CD14-positive monocyte (primary cell): ENCODE data around the gene PTPRR. TPM values are rescaled to one million over a fixed set of nuclear protein-coding genes. Genes with fewer than 3 reads are reported as not detected.
"Not testable (repeated sequence)": the region's sequence is repeated elsewhere in the genome, so short reads cannot be mapped to it uniquely, and the experiment has no call there.

Experiments
- DNase-seq, 3 donors: peaks; one replicate each; pipeline ENCODE4 v3.0.0-alpha.2; 2011 to 2022
- H2AFZ ChIP-seq: 2 replicates; pipeline ENCODE4 v1.6.0; 2012; ENCODE audit warnings: mild to moderate bottlenecking, low read depth, low read length, inconsistent platforms; ENCODE audit not compliant: insufficient read depth, poor library complexity, severe bottlenecking
- H3K27ac ChIP-seq, 2 donors: 1 replicate in 1 of 2; 2 replicates in 1 of 2; pipeline ENCODE4 v1.5.1; 2012 to 2013; ENCODE audit warnings: low read length in 2 of 2, control low read depth in 1 of 2, inconsistent platforms in 1 of 2, low read depth in 1 of 2, mild to moderate bottlenecking in 1 of 2
- H3K27me3 ChIP-seq, 2 donors: one replicate each; pipeline versions ENCODE4 v1.6.0 to v1.6.1; 2011 to 2013; ENCODE audit warnings: low read length in 2 of 2; ENCODE audit not compliant: control insufficient read depth in 2 of 2, insufficient read depth in 2 of 2
- H3K36me3 ChIP-seq, 2 donors: replicated peaks in 1 of 2; 1 replicate in 1 of 2; 2 replicates in 1 of 2; pipeline versions ENCODE4 v1.5.1 to v1.6.1; 2012 to 2013; ENCODE audit warnings: low read length in 2 of 2, control low read depth in 1 of 2, inconsistent platforms in 1 of 2, mild to moderate bottlenecking in 1 of 2; ENCODE audit not compliant: insufficient read depth in 2 of 2, control insufficient read depth in 1 of 2
- H3K4me1 ChIP-seq, 2 donors: 1 replicate in 1 of 2; 2 replicates in 1 of 2; pipeline versions ENCODE4 v1.5.1 to v1.6.1; 2012 to 2013; ENCODE audit warnings: low read length in 2 of 2, control low read depth in 1 of 2, inconsistent platforms in 1 of 2, mild to moderate bottlenecking in 1 of 2, moderate library complexity in 1 of 2; ENCODE audit not compliant: insufficient read depth in 2 of 2, control insufficient read depth in 1 of 2
- H3K4me2 ChIP-seq: replicated peaks from 2 replicates; pipeline ENCODE3; 2012; ENCODE audit warnings: low read length, moderate library complexity, mild to moderate bottlenecking; ENCODE audit not compliant: poor library complexity, severe bottlenecking; ENCODE audit errors: extremely low read depth
- H3K4me3 ChIP-seq, 3 experiments: fragments of 200-600 bp in 1 of 3; sonication (generic) in 1 of 3; replicated peaks in 1 of 3; 1 replicate in 2 of 3; 2 replicates in 1 of 3; pipeline ENCODE4 v1.5.1; 2011 to 2013; ENCODE audit warnings: low read length in 3 of 3, mild to moderate bottlenecking in 3 of 3, control low read depth in 2 of 3, low read depth in 2 of 3, inconsistent platforms in 1 of 3, moderate library complexity in 1 of 3
- H3K79me2 ChIP-seq: 2 replicates; pipeline ENCODE4 v1.6.0; 2012; ENCODE audit warnings: mild to moderate bottlenecking, control low read depth, inconsistent platforms, low read length, moderate library complexity; ENCODE audit not compliant: insufficient read depth
- H3K9ac ChIP-seq: 2 replicates; pipeline ENCODE4 v1.6.0; 2017; ENCODE audit warnings: low read length, mild to moderate bottlenecking; ENCODE audit not compliant: insufficient read depth, poor library complexity, severe bottlenecking
- H3K9me3 ChIP-seq, 2 donors: replicated peaks in 1 of 2; 1 replicate in 1 of 2; 2 replicates in 1 of 2; pipeline versions ENCODE4 v1.5.1 to v1.6.1; 2012 to 2013; ENCODE audit warnings: low read length in 2 of 2, control low read depth in 1 of 2; ENCODE audit not compliant: control insufficient read depth in 1 of 2, insufficient read depth in 1 of 2
- H4K20me1 ChIP-seq: 2 replicates; pipeline ENCODE4 v1.6.0; 2012; ENCODE audit warnings: mild to moderate bottlenecking, low read length, control low read depth, moderate library complexity; ENCODE audit not compliant: insufficient read depth
- H3K27ac Mint-ChIP-seq, 7 donors: one replicate each; pipeline ENCODE4 v1.8.0; 2020; ENCODE audit warnings: mild to moderate bottlenecking in 7 of 7, mixed read lengths in 7 of 7, moderate library complexity in 6 of 7, inconsistent platforms in 2 of 7
- H3K27me3 Mint-ChIP-seq, 3 donors: one replicate each; pipeline ENCODE4 v1.8.0; 2021 to 2022; ENCODE audit warnings: low read depth in 3 of 3, mild to moderate bottlenecking in 3 of 3, mixed read lengths in 3 of 3, moderate library complexity in 3 of 3, inconsistent platforms in 1 of 3
- H3K36me3 Mint-ChIP-seq, 2 donors: one replicate each; pipeline ENCODE4 v1.8.0; 2020; ENCODE audit warnings: mixed read lengths in 2 of 2, inconsistent platforms in 1 of 2, mild to moderate bottlenecking in 1 of 2
- H3K4me1 Mint-ChIP-seq: one replicate; pipeline ENCODE4 v1.8.0; 2020; ENCODE audit warnings: mild to moderate bottlenecking, mixed read lengths
- H3K4me3 Mint-ChIP-seq, 2 donors: one replicate each; pipeline ENCODE4 v1.8.0; 2020; ENCODE audit warnings: mild to moderate bottlenecking in 2 of 2, mixed read lengths in 2 of 2, moderate library complexity in 1 of 2
- H3K9me3 Mint-ChIP-seq, 7 donors: one replicate each; pipeline ENCODE4 v1.8.0; 2020 to 2022; ENCODE audit warnings: mixed read lengths in 7 of 7, mild to moderate bottlenecking in 6 of 7, moderate library complexity in 6 of 7, inconsistent platforms in 2 of 7
- CTCF ChIP-seq: fragments of 200-600 bp; IDR thresholded peaks from one replicate; pipeline ENCODE4 v1.8.0; 2022; ENCODE audit warnings: antibody characterized with exemption, mild to moderate bottlenecking
- WGBS: methylation state at CpG from one replicate; pipeline ENCODE4 v1.1.5; 2013; ENCODE audit warnings: missing lambda C conversion rate; ENCODE audit not compliant: insufficient coverage; 5-methylcytosine and 5-hydroxymethylcytosine counted together
- intact Hi-C, 2 donors: fragments of 100-400 bp; cut with micrococcal nuclease; formaldehyde crosslinking; loops; one replicate each; pipeline versions ENCODE4 v1.15.0 to v1.15.1; 2023
- polyA plus RNA-seq, 3 donors: library from polyadenylated mRNA; depleted of rRNA in 1 of 3; unstranded in 2 of 3; stranded (reverse) in 1 of 3; fragments of 300-500 nt in 2 of 3; fragments of >200 nt in 1 of 3; fragmentation: Illumina TruSeq in 2 of 3; gene quantifications; 1 replicate in 2 of 3; 2 replicates in 1 of 3; pipeline ENCODE4 v1.2.3, GENCODE V29; 2012 to 2021

PTPRR gene
- polyA plus RNA-seq, 3 donors = not detected

GRCh38 chr12:70812136-70812535 is 108.4 kb downstream of the PTPRR start:
- Histone ChIP-seq H3K27ac (no peak overlapping the region), H3K4me1 (no peaks in the 10 kb centered on the region), H3K9me3 (no peaks in the 10 kb centered on the region), H3K9ac (no peak overlapping the region), H2AFZ (no peak overlapping the region), H3K4me2 (no peak overlapping the region), H4K20me1 (no peaks in the 10 kb centered on the region), H3K27me3 (no peaks in the 10 kb centered on the region), H3K4me3 (no peak overlapping the region), H3K79me2 (no peaks in the 10 kb centered on the region), H3K36me3 (no peaks in the 10 kb centered on the region)
- WGBS = 80% methylated on average over 1 of the region's 3 CpGs
- H3K27ac Mint-ChIP-seq = no peak overlapping the region
- peaks cover 0 to 5% (median 4%) of the 10 kb centered on the region in 7 donors for H3K9me3 Mint-ChIP-seq
- no peak overlapping the region for H3K4me3 Mint-ChIP-seq
- no peaks in the 10 kb centered on the region for H3K4me1 Mint-ChIP-seq
- H3K27me3 Mint-ChIP-seq = no peaks in the 10 kb centered on the region
- DNase-seq = no peak
- H3K36me3 Mint-ChIP-seq = no peaks in the 10 kb centered on the region
- intact Hi-C loops = no loop called here
- TF ChIP-seq CTCF = no peak

GRCh38 chr12:70809887-70810286 is 110.7 kb downstream of the PTPRR start:
- WGBS = no CpG with 5 or more reads among the region's 4 CpGs
- Histone ChIP-seq H3K4me2 (no peak overlapping the region), H3K36me3 (no peaks in the 10 kb centered on the region), H3K4me3 (no peak overlapping the region), H2AFZ (no peak overlapping the region), H3K27ac (no peak overlapping the region), H4K20me1 (no peaks in the 10 kb centered on the region), H3K9me3 (no peaks in the 10 kb centered on the region), H3K9ac (no peak overlapping the region), H3K27me3 (no peaks in the 10 kb centered on the region), H3K4me1 (no peaks in the 10 kb centered on the region), H3K79me2 (no peaks in the 10 kb centered on the region)
- no peak for TF ChIP-seq CTCF
- no peak overlapping the region for H3K27ac Mint-ChIP-seq
- H3K9me3 Mint-ChIP-seq = peaks cover 0 to 5% (median 3%) of the 10 kb centered on the region in 7 donors
- H3K4me1 Mint-ChIP-seq = no peaks in the 10 kb centered on the region
- H3K36me3 Mint-ChIP-seq = no peaks in the 10 kb centered on the region
- no peak for DNase-seq
- intact Hi-C loops = no loop called here
- no peak overlapping the region for H3K4me3 Mint-ChIP-seq
- no peaks in the 10 kb centered on the region for H3K27me3 Mint-ChIP-seq

- H3K4me3 ChIP-seq, H3K4me1 Mint-ChIP-seq, H3K9me3 Mint-ChIP-seq, H3K9me3 ChIP-seq, DNase-seq, H3K4me3 Mint-ChIP-seq, H3K79me2 ChIP-seq, H3K36me3 ChIP-seq, H3K27ac Mint-ChIP-seq, H3K27me3 ChIP-seq, H2AFZ ChIP-seq, H3K36me3 Mint-ChIP-seq, H3K4me1 ChIP-seq, H3K27ac ChIP-seq, intact Hi-C loops, H4K20me1 ChIP-seq, H3K27me3 Mint-ChIP-seq, H3K4me2 ChIP-seq, H3K9ac ChIP-seq: not testable (repeated sequence)
- no CpG with 5 or more reads among the region's 2 CpGs for WGBS
Observed at GRCh38 chr12:70807993-70808392, 112.5 kb downstream of the PTPRR start.
